Measurements from ENCODE around the gene ZDBF2. TPM values are rescaled to one million over a fixed set of nuclear protein-coding genes. Genes with fewer than 3 reads are reported as not detected.

Gene ZDBF2
- total RNA-seq, 2 donors from 2014 or later = 13.2 to 13.5 TPM

- no peak for DNase-seq
- 81 to 92% methylated on average over 5 to 6 of the region's 6 CpGs for WGBS, 2 donors
- Histone ChIP-seq H3K4me1 (no peaks in the 10 kb centered on the region), H3K27ac (no peak overlapping the region), H3K9me3 (no peaks in the 10 kb centered on the region), H3K27me3 (peaks cover 0 to 3% of the 10 kb centered on the region in 2 donors), H3K4me3 (no peak overlapping the region), H3K36me3 (replicated peaks in 1 of 2; ENCODE audit: insufficient read depth in 1 of 2, low read depth in 2 of 2) (no peaks in the 10 kb centered on the region)
- intact Hi-C loops (cut with DNase I) = no loop called here
- ATAC-seq = no peak
- TF ChIP-seq CTCF (IDR thresholded peaks at IDR 0.05) (no peak), POLR2A (IDR thresholded peaks at IDR 0.05) (no peak)
Measured at GRCh38 chr2:206231669-206232286, 42.7 kb upstream of the ZDBF2 start.

- no peak for ATAC-seq
- WGBS, 2 donors = 44 to 50% methylated on average over 7 of the region's 7 CpGs
- TF ChIP-seq CTCF (IDR thresholded peaks at IDR 0.05) = no peak
- TF ChIP-seq POLR2A (IDR thresholded peaks at IDR 0.05) = no peak
Measured at GRCh38 chr2:206232287-206233035, 42.0 kb upstream of the ZDBF2 start.

GRCh38 chr2:206239157-206239556 lies 35.3 kb upstream of the ZDBF2 start:
- intact Hi-C loops (cut with DNase I) = no loop called here
- DNase-seq = no peak
- Histone ChIP-seq H3K4me3 (no peak overlapping the region), H3K27ac (no peak overlapping the region), H3K36me3 (replicated peaks in 1 of 2; ENCODE audit: insufficient read depth in 1 of 2, low read depth in 2 of 2) (no peaks in the 10 kb centered on the region), H3K9me3 (no peaks in the 10 kb centered on the region), H3K4me1 (no peaks in the 10 kb centered on the region), H3K27me3 (no peaks in the 10 kb centered on the region)
- no peak for ATAC-seq
- TF ChIP-seq POLR2A (IDR thresholded peaks at IDR 0.05) (no peak), CTCF (IDR thresholded peaks at IDR 0.05) (no peak)

More at GRCh38 chr2:206232287-206233035, 42.0 kb upstream of the ZDBF2 start:
- no peaks in the 10 kb centered on the region for H3K9me3 ChIP-seq
- H3K27ac ChIP-seq = no peak overlapping the region
- H3K36me3 ChIP-seq (replicated peaks in 1 of 2; ENCODE audit: insufficient read depth in 1 of 2, low read depth in 2 of 2) = no peaks in the 10 kb centered on the region
- intact Hi-C loops (cut with DNase I) = no loop called here
- H3K4me3 ChIP-seq = no peak overlapping the region
- DNase-seq = peak in 1 of 4 donors; percentile 8
- no peaks in the 10 kb centered on the region for H3K4me1 ChIP-seq
- peaks cover 0 to under 1% of the 10 kb centered on the region in 2 donors for H3K27me3 ChIP-seq

- H3K4me3 ChIP-seq = no peak overlapping the region
- DNase-seq (no peak), ATAC-seq (no peak)
- H3K4me1 ChIP-seq = no peaks in the 10 kb centered on the region
- H3K9me3 ChIP-seq = no peaks in the 10 kb centered on the region
- no peaks in the 10 kb centered on the region for H3K36me3 ChIP-seq (replicated peaks in 1 of 2; ENCODE audit: insufficient read depth in 1 of 2, low read depth in 2 of 2)
- no peak for TF ChIP-seq POLR2A (IDR thresholded peaks at IDR 0.05)
- no peak for TF ChIP-seq CTCF (IDR thresholded peaks at IDR 0.05)
- WGBS, 2 donors = 23 to 33% methylated on average over 3 of the region's 3 CpGs
- no peaks in the 10 kb centered on the region for H3K27me3 ChIP-seq
- H3K27ac ChIP-seq = no peak overlapping the region
- intact Hi-C loops (cut with DNase I) = no loop called here
Measured at GRCh38 chr2:206240327-206240726, 34.1 kb upstream of the ZDBF2 start.

All from body of pancreas (tissue), 4 donors.